Measurements from ENCODE around the gene TCL1A.

DNA sequence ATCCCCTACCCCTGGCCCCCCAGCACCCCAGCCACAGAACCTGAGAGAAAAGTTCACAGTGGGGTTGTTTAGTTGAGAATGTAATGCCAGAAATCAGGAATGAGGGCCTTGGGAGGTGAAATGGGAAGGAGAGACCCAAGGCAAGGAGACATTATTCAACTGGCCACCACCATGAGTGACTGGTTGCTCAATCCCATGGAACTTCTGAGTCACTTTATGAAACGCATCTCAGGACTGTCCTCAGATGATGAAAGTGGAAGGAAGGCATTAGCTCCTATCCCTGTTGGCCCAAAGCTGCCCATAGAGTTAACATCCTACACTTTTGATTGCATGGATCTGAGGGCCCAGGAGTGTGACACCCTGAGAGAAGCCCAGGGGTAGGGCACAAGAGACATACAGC, 25.4 kb upstream of the TCL1A start:
- TF ChIP-seq, protein P1, sequence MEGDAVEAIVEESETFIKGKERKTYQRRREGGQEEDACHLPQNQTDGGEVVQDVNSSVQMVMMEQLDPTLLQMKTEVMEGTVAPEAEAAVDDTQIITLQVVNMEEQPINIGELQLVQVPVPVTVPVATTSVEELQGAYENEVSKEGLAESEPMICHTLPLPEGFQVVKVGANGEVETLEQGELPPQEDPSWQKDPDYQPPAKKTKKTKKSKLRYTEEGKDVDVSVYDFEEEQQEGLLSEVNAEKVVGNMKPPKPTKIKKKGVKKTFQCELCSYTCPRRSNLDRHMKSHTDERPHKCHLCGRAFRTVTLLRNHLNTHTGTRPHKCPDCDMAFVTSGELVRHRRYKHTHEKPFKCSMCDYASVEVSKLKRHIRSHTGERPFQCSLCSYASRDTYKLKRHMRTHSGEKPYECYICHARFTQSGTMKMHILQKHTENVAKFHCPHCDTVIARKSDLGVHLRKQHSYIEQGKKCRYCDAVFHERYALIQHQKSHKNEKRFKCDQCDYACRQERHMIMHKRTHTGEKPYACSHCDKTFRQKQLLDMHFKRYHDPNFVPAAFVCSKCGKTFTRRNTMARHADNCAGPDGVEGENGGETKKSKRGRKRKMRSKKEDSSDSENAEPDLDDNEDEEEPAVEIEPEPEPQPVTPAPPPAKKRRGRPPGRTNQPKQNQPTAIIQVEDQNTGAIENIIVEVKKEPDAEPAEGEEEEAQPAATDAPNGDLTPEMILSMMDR (IDR thresholded peaks at IDR 0.05) = no peak
- TF ChIP-seq MAX (CRISPR knock-in tag; IDR thresholded peaks at IDR 0.05) (no peak), ETV6 (CRISPR knock-in tag; IDR thresholded peaks at IDR 0.05) (no peak), TEAD4 (CRISPR knock-in tag; IDR thresholded peaks at IDR 0.05) (no peak), CREM (CRISPR knock-in tag; IDR thresholded peaks at IDR 0.05) (no peak), FOXP1 (CRISPR knock-in tag; IDR thresholded peaks at IDR 0.05; ENCODE audit: borderline replicate concordance) (no peak), TCF7 (CRISPR knock-in tag; IDR thresholded peaks at IDR 0.05; ENCODE audit: low read depth) (no peak), ZNF232 (CRISPR knock-in tag; IDR thresholded peaks at IDR 0.05) (no peak)

Data from WTC11 (cell line).